Heart right ventricle (tissue), 16 donors: ENCODE results near the gene LILRB5. TPM values are rescaled to one million over a fixed set of nuclear protein-coding genes. Genes with fewer than 3 reads are reported as not detected.
A peak's percentile ranks its signal among the peaks of the same experiment; 100 is the strongest.

Source experiments
- ATAC-seq, 8 donors: fragments of 200-7000 bp; cut with Tn5 transposase; one replicate each; pipeline ENCODE4 v1.9.1; 2020; ENCODE audit warnings: mild to moderate bottlenecking in 8 of 8, moderate library complexity in 8 of 8, moderate number of reproducible peaks in 1 of 8
- DNase-seq, 2 donors: peaks; one replicate each; pipeline ENCODE4 v3.0.0-alpha.2; 2020
- H3K27ac ChIP-seq, 10 donors: fragments of 200-600 bp; sonication (generic) in 2 of 10; one replicate each; pipeline versions ENCODE4 v1.5.0 to v1.8.0; 2020 to 2022; ENCODE audit warnings: mild to moderate bottlenecking in 3 of 10
- H3K27me3 ChIP-seq, 7 donors: fragments of 200-600 bp; one replicate each; pipeline ENCODE4 v1.8.0; 2021 to 2022; ENCODE audit warnings: mild to moderate bottlenecking in 2 of 7
- H3K36me3 ChIP-seq, 9 donors: fragments of 200-600 bp; sonication (generic) in 1 of 9; one replicate each; pipeline versions ENCODE4 v1.5.0 to v1.8.0; 2020 to 2022; ENCODE audit warnings: mild to moderate bottlenecking in 2 of 9
- H3K4me1 ChIP-seq, 9 donors: fragments of 200-600 bp; sonication (generic) in 1 of 9; one replicate each; pipeline versions ENCODE4 v1.5.0 to v1.8.0; 2020 to 2022; ENCODE audit warnings: mild to moderate bottlenecking in 4 of 9
- H3K4me3 ChIP-seq, 10 donors: fragments of 200-600 bp; sonication (generic) in 2 of 10; one replicate each; pipeline versions ENCODE4 v1.5.0 to v1.8.0; 2020 to 2022; ENCODE audit warnings: mild to moderate bottlenecking in 7 of 10, moderate library complexity in 2 of 10
- H3K9me3 ChIP-seq, 11 donors: fragments of 200-600 bp in 10 of 11; sonication (generic) in 2 of 11; one replicate each; pipeline versions ENCODE4 v1.5.0 to v1.8.0; 2013 to 2022; ENCODE audit warnings: mild to moderate bottlenecking in 2 of 11, control low read depth in 1 of 11, moderate library complexity in 1 of 11
- CTCF ChIP-seq, 9 donors: fragments of 200-600 bp; sonication (generic) in 2 of 9; IDR thresholded peaks; one replicate each; pipeline versions ENCODE4 v1.5.0 to v1.8.0; 2021 to 2022; ENCODE audit warnings: antibody characterized with exemption in 9 of 9, mild to moderate bottlenecking in 5 of 9, moderate library complexity in 1 of 9
- WGBS, 2 donors: extraction: QIAGEN DNeasy Blood & Tissue Kit; methylation state at CpG; one replicate each; pipeline ENCODE4 v1.1.7; 2013; ENCODE audit warnings: inconsistent platforms in 1 of 2; 5-methylcytosine and 5-hydroxymethylcytosine counted together
- intact Hi-C, 10 donors: fragments of 100-400 bp; cut with DNase I; formaldehyde crosslinking; loops; one replicate each; pipeline versions ENCODE4 v1.11.1 to v1.14.2; 2022
- polyA plus RNA-seq, 2 donors: library from polyadenylated mRNA; stranded (reverse); fragments of 200-250 nt; gene quantifications; one replicate each; pipeline ENCODE4 v1.2.3, GENCODE V29; 2013
- total RNA-seq, 10 donors: library from RNA; stranded (reverse); fragmentation: NEBNext Ultra II Directional in 3 of 10; extraction: Animal tissue kit (Norgen Biotek cat#: 25700) in 3 of 10; gene quantifications; one replicate each; pipeline versions ENCODE4 v1.2.1 to v1.2.4, GENCODE V29; 2021 to 2023
- donor health status: Arrhythmogenic right ventricular cardiomyopathy.
- donor health status: ischemic (EF 13 %, LVEDD 7.1; RV severe dilation, severe dysfunction).
- donor health status: healthy with polysubstance abuse.
- donor health status: DM: no; HTN: yes; CAD: no.
- donor health status: DM: no; HTN: no; CAD: no.
- donor health status: ischemic (EF 25% LVEDD 6.9; RV normal size, moderate dysfunction).
- donor health status: ischemic (EF 25% LVEDD 5.7; RV mildly dilated, moderate dysfunction).
- donor health status: healthy.
- donor health status: DM: yes; HTN: yes; CAD: no.
- donor health status: Ischemic cardiomyopathy.
- donor health status: ischemic (EF 35%, LVEDD 5.7; RV mildly dilated, moderate dysfunction).
- donor health status: nonischemic (EF 11% LVEDD 7.7; RV severe dilation, severe dysfunction).
- donor health status: DM: yes; HTN: yes; CAD: no.
- donor health status: PGD.
- donor health status: ischemic (EF 29% LVEDD 5.4; RV normal size, mild dysfunction).
- donor health status: nonischemic (EF 23%, LVEDD 6.1; RV moderate dilation, normal function).

Gene LILRB5
- total and polyA plus RNA-seq, 12 donors, result 1.6 to 10.6 (median 3.2) TPM

DNA sequence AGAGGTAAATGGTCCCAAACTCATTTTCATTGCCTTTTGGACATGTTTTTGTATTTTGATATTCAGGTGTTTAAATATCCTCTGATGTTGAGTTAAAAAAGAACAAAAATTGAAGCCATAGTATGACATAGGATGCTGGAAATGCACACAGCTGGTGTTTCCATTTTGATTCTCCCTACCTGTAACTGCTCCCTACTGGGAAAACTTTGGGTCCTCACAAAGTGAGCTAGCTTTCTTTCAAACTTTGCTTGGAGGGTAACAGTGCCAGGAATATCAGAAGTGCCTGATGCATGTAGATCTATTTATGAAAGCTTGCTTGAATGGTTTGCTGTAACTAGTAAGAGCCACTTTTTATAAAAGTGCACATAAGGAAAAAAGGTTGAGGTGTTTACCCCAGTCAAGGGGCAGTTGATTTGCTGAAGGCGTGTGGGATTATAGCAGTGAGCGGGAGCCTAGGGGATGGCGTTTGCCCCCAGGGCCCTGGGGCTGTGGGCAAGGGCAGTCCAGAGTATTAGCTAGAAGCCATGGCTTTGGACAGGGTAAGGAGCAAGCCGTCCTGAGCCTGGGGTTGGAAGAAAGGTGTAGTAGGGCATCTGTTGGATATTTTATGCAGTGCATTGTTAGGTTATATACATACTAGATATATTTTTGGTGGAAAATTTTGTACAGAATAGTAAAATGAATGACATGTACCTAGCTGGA, 52.2 kb downstream of the LILRB5 start:
- intact Hi-C loops, result loop anchor here in 2 of 10 donors (5.0 kb wide), 2 partner anchors 43 to 48 kb away; partner anchors contain the start of gene LENG1 (in 1 of the 2)
- 75 to 79% methylated on average over 4 of the region's 4 CpGs for WGBS, 2 donors
- DNase-seq, result no peak

DNA sequence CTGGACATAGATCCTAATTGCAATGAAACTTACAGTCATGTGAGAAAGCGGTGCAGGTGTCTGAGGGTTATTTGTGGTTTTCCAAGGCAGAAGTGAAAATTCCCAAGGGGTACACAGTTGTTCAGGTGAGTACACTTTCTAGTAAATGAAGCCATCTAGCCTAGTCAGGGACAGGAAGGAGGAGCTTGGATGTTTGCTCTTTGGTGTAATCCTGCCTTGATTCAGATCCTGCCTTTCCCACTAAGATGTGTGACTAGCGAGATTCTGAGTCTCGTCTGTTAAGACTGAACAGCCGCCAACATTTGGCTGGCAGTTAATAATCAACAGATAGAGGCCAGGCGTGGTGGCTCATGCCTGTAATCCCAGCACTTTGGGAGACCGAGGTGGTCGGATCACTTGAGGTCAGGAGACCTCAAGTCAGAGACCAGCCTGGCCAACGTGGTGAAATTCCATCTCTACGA, 53.9 kb downstream of the LILRB5 start:
- TF ChIP-seq CTCF (IDR thresholded peaks at IDR 0.05), result no peak
- DNase-seq (no peak), ATAC-seq (no peak)
- intact Hi-C loops, result loop anchor here in 2 of 10 donors (5.0 kb wide), 2 partner anchors 41 to 46 kb away; partner anchors contain the start of gene LENG1 (in 1 of the 2)
- peaks cover 11 to 76% (median 61%) of the 10 kb centered on the region in 9 donors for H3K4me1 ChIP-seq
- WGBS, 2 donors, result 43 to 55% methylated on average over 9 of the region's 9 CpGs
- H3K4me3 ChIP-seq, result peak overlapping the region in 3 of 10 donors; percentile 11 to 67 (median 65)
- H3K9me3 ChIP-seq, result no peaks in the 10 kb centered on the region
- H3K36me3 ChIP-seq, result peaks cover 0 to 70% (median 62%) of the 10 kb centered on the region in 9 donors
- peak overlapping the region in 3 of 10 donors; percentile 12 to 99 (median 21) for H3K27ac ChIP-seq
- no peaks in the 10 kb centered on the region for H3K27me3 ChIP-seq

More for the DNA sequence above, 52.2 kb downstream of the LILRB5 start:
- ATAC-seq, result no peak
- no peak for TF ChIP-seq CTCF (IDR thresholded peaks at IDR 0.05)
- no peaks in the 10 kb centered on the region for H3K9me3 ChIP-seq
- peaks cover 0 to 78% (median 62%) of the 10 kb centered on the region in 9 donors for H3K36me3 ChIP-seq
- H3K4me1 ChIP-seq, result peaks cover 21 to 90% (median 78%) of the 10 kb centered on the region in 9 donors
- no peaks in the 10 kb centered on the region for H3K27me3 ChIP-seq
- peak overlapping the region in 1 of 10 donors; percentile 67 for H3K4me3 ChIP-seq
- H3K27ac ChIP-seq, result peak overlapping the region in 2 of 10 donors; percentile 37 to 99

- ATAC-seq (no peak), DNase-seq (no peak)
- H3K36me3 ChIP-seq, result peaks cover 0 to 58% (median 53%) of the 10 kb centered on the region in 9 donors
- H3K27ac ChIP-seq, result peak overlapping the region in 5 of 10 donors; percentile 84 to 99 (median 93)
- no peaks in the 10 kb centered on the region for H3K27me3 ChIP-seq
- peak overlapping the region in 8 of 10 donors; percentile 63 to 82 (median 71) for H3K4me3 ChIP-seq
- WGBS, 2 donors, result 74 to 78% methylated on average over 13 of the region's 13 CpGs
- intact Hi-C loops, result loop anchor here in 2 of 10 donors (5.0 kb wide), 2 partner anchors 40 to 45 kb away; partner anchors contain the start of gene LENG1 (in 1 of the 2)
- H3K9me3 ChIP-seq, result no peaks in the 10 kb centered on the region
- peaks cover 11 to 66% (median 60%) of the 10 kb centered on the region in 9 donors for H3K4me1 ChIP-seq
- no peak for TF ChIP-seq CTCF (IDR thresholded peaks at IDR 0.05)
These were observed 55.1 kb downstream of the LILRB5 start for GRCh38 chr19:54201980-54202379.

GRCh38 chr19:54201172-54201701, 55.8 kb downstream of the LILRB5 start:
- H3K4me1 ChIP-seq, result peaks cover 11 to 60% (median 54%) of the 10 kb centered on the region in 9 donors
- WGBS, 2 donors, result 4 to 6% methylated on average over 28 of the region's 28 CpGs
- no peaks in the 10 kb centered on the region for H3K9me3 ChIP-seq
- H3K4me3 ChIP-seq, result peak overlapping the region; percentile 58 to 82 (median 68)
- H3K36me3 ChIP-seq, result peaks cover 0 to 55% (median 46%) of the 10 kb centered on the region in 9 donors
- TF ChIP-seq CTCF (IDR thresholded peaks at IDR 0.05), result no peak
- H3K27ac ChIP-seq, result peak overlapping the region; percentile 70 to 99 (median 89)
- ATAC-seq (no peak), DNase-seq (no peak)
- intact Hi-C loops, result loop anchor here in 2 of 10 donors (5.0 kb wide), 2 partner anchors 39 to 44 kb away; partner anchors contain the start of gene LENG1 (in 1 of the 2)
- H3K27me3 ChIP-seq, result no peaks in the 10 kb centered on the region
